ENCODE measurements around the gene SASH3.

The SASH3 gene

DNA sequence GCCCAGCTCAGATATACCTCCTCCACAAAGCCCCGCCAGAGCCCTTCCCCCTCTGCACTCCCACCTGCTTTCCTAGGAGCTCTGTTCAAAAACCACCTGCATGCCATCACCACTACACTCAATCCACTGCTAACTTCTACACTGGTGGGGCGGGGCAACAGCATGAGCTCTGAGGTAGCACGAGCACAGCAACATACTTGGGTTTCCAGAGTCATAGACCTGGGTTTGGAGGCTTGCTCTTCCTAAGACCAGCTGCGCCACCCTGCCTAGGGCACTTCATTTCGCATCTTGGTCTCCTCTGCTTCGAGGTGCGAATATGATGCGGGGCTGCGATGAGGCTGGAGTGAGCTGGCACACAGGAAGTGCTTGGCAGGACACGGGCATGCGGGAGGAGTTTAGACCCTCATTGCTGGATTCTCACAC lies 3.6 kb downstream of the SASH3 start:
- DNase-seq (ENCODE audit: low spot score): no peak
- FAIRE-seq: no peak

DNA sequence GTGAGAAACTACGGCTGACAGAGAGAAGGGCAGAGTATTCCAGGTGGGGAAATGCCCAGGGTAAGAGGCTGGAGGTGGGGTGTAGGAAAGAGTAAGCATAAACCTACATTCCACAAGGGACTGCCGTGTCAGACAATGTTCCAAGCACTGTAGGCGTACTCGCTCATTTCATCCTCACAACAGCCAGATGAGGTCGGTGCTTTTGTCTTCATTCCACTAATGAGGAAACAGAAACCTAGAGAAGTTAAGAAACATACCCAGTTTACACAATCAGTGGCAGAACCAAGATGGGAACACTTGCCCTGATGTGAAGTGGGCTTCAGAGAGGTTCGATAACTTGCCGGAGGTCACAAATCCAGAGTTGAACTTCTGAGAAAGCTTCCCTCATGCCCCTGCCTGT lies 4.6 kb downstream of the SASH3 start:
- FAIRE-seq (no peak), DNase-seq (ENCODE audit: low spot score) (no peak)

- DNase-seq (ENCODE audit: low spot score): no peak
- no peak for FAIRE-seq
These were observed 5.6 kb downstream of the SASH3 start for GRCh38 chrX:129785160-129785947.

DNA sequence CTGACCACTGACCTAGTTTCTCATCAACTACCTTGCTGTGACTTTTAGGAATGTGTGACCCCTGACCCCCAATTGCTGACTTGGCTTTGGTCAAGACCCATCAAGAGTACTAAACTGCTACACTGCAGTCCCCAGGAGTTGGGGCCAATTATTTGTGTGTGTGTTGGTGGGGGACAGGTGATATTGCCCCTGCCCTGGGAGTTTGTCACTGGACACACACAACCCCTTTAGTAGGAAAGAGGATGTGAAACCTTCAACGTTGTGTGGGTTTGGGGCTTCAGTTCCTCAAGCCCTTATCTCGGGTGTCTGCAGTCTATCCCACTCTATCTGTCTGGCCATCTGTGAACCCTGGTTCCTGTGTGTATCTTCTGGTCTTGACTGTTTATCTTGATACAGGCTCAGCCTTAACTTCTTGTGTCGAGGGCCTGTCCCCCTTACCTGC lies 6.5 kb downstream of the SASH3 start:
- FAIRE-seq (no peak), DNase-seq (ENCODE audit: low spot score) (no peak)

- no peak for FAIRE-seq
- DNase-seq (ENCODE audit: low spot score): no peak
These were observed 7.7 kb downstream of the SASH3 start for GRCh38 chrX:129787336-129788055.

GRCh38 chrX:129788527-129788926 lies 8.8 kb downstream of the SASH3 start:
- DNase-seq (ENCODE audit: low spot score) (no peak), FAIRE-seq (no peak)

- no peak for FAIRE-seq
- DNase-seq (ENCODE audit: low spot score): no peak
These were observed 10.4 kb downstream of the SASH3 start for GRCh38 chrX:129790146-129790545.

DNA sequence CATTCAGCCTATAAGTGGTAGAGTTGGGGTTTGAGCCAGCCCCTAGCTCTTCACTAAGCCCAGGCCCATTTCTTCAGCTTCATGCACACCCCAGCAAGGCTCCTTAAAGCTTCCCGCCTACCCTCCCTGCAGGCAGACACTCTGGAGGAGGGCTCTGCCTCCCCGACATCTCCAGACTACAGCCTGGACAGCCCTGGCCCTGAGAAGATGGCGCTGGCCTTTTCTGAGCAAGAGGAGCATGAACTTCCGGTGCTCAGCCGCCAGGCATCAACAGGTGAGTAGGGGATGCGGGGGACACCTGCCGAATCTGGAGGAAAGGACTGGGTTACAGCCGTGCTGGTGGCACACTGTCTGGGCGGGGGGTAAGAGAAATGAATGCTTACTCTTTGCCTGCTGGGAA lies 11.1 kb downstream of the SASH3 start:
- no peak for DNase-seq (ENCODE audit: low spot score)
- no peak for FAIRE-seq

DNA sequence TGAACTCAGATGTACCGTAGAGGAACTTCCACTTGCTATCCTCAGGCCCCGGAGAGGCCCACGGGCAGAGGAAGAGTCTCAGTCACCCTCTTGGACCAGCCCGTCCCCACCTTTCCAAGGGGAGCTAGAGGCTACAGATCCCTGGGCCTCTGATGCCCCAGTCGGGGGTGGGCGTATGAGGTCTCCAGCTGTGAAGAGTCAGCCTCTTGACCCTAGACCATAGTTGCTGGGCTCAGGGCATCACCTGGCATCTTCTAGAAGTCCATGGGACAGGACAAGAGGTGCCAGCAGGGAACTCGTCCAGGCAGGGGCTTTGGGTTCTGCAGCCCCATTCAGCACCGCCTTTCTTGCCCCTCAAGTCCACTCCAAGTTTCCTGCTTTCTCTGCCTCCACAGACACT lies 11.6 kb downstream of the SASH3 start:
- no peak for FAIRE-seq
- no peak for DNase-seq (ENCODE audit: low spot score)

GRCh38 chrX:129791961-129792570 lies 12.3 kb downstream of the SASH3 start:
- FAIRE-seq: no peak
- no peak for DNase-seq (ENCODE audit: low spot score)

DNA sequence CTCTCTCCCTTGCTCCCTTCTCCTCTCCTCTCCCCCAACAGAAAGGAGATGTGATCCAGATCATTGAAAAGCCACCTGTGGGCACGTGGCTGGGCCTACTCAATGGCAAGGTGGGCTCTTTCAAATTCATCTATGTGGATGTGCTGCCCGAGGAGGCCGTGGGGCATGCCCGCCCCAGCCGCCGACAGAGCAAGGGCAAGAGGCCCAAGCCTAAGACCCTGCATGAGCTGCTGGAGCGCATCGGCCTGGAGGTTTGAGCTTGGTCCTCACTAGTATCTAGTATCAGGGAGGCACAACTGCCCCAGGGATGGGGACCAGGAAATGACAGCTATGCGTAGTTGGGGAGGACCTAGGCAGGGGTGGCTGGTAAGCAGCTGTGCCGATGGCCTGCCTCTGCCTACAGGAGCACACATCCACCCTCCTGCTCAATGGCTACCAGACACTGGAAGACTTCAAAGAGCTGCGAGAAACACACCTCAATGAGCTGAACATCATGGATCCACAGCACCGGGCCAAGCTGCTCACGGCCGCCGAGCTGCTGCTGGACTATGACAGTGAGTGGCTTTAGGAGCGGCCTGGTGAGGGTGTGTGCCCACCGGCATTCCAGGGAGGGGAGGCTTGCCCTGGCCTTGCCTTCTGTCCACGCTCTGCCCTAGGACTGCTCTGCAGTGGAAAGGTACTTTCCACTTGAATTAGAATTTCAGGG lies 13.0 kb downstream of the SASH3 start:
- no peak for DNase-seq (ENCODE audit: low spot score)
- no peak for FAIRE-seq

DNA sequence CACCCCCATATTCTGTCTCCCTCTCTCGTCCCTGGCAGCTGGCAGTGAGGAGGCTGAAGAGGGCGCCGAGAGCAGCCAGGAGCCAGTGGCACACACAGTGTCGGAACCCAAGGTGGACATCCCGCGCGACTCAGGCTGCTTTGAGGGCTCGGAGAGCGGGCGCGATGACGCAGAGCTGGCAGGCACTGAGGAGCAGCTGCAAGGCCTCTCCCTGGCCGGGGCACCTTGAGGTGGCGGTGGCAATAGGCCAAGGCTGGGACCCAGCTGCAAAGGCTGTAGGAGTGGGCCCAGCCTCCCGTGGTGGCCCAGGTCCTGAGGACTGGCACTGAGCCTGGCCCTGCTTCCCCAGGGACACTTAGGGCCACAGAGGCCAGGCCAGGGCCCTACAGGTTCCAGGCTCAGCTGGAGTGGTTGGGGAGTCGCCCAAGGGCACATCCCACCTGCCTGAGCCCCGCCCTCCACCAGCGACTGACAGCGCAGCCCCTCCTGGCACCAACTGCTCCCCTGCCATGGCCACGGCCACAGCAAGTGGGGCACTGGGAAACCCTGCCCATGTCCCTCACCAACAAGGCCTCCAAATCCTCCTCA lies 13.9 kb downstream of the SASH3 start:
- FAIRE-seq (no peak), DNase-seq (ENCODE audit: low spot score) (no peak)

DNA sequence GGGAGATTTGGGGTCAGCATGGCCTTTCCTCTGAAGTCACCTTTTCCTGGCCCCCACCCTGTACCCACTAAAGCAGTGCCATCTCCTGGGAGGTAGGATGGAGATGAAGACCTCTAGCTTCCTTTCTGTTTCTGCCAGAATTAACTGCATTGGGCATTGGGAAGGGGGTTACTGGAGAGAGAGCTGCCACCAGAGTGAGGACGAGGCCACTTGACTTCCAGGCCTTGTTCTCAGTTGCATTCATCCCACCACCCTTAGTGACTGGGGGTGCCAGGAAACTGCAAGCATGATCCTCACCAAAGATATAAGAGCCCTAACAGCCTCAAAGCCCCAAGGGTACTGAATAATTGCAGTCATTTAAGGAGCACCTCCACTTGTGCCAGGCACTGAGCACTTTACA lies 15.8 kb downstream of the SASH3 start:
- FAIRE-seq (no peak), DNase-seq (ENCODE audit: low spot score) (no peak)

DNA sequence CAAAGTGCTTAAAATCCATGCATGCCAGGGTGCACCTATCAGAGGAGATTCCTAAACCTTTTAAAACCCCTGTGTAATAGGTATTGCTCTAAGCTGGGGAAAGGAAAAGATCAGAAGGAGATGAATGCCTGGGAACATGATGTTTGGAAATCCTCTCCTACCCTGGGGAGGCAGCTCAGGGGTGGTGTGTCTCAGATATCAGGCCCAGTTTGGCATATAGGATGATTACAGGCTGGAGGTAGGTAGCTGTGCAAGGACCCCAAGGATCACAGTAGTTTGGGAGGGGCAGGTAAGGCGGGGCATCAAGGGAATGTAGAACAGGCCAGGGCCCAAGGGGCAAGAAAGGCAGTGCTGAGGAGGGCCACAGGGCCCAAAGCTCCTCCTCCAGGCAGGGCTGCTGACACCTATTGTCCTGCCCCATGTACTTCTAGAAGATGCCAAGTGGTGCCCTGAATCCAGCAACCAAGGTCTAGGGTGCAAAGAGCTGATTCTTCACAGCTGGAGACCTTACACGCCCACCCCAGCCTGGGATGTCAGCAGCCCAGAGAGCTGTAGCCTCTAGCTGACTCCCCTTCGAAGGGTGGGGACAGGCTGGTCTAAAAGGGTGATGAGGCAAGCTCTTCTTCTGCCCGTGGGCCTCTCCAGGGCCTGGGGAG lies 17.6 kb downstream of the SASH3 start:
- DNase-seq (ENCODE audit: low spot score): no peak
- FAIRE-seq: no peak

- FAIRE-seq (no peak), DNase-seq (ENCODE audit: low spot score) (no peak)
These were observed 18.7 kb downstream of the SASH3 start for GRCh38 chrX:129798456-129798855.

GRCh38 chrX:129798888-129799287 lies 19.1 kb downstream of the SASH3 start:
- no peak for DNase-seq (ENCODE audit: low spot score)
- FAIRE-seq: no peak

DNA sequence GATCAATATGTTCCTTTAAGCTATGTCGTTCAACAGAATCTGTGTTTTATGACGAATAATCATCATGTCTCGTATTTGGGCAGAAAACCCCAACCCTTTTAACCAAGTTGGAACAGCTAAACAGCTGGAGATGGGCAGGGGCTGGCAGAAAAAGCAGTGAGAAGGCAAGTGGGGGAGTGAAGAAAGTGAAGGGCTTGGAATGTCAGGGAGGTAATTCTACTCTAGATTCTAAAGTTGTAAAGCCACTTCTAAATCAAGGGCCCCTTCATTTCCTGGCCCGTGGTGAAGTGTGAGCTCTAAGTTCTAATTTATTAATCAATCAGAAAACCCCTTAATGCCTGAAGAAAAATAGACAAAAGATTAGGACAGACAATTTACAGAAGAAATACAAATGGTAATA lies 20.4 kb downstream of the SASH3 start:
- DNase-seq (ENCODE audit: low spot score) (no peak), FAIRE-seq (no peak)

GRCh38 chrX:129802863-129803262 lies 23.1 kb downstream of the SASH3 start:
- no peak for DNase-seq (ENCODE audit: low spot score)
- no peak for FAIRE-seq

DNA sequence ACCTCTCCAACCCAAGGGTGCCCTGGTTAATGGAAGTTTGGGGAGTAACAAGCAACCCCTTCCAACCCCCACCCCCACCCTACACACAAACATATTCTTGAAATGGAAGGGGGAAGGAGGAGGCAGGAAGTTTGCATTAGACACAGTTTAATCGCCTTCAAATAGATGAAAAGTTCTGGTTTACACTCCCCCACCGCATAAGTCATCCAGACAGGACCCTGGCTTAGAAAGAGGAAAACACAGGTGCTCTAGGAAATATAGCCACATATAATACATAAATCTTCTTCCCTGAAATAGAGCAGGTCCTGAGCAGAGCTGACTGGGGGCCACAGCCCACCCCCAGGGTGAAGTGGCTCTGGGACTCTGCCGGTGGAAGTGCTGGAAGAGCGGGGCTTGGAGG lies 25.1 kb downstream of the SASH3 start:
- no peak for DNase-seq (ENCODE audit: low spot score)
- FAIRE-seq: no peak

DNA sequence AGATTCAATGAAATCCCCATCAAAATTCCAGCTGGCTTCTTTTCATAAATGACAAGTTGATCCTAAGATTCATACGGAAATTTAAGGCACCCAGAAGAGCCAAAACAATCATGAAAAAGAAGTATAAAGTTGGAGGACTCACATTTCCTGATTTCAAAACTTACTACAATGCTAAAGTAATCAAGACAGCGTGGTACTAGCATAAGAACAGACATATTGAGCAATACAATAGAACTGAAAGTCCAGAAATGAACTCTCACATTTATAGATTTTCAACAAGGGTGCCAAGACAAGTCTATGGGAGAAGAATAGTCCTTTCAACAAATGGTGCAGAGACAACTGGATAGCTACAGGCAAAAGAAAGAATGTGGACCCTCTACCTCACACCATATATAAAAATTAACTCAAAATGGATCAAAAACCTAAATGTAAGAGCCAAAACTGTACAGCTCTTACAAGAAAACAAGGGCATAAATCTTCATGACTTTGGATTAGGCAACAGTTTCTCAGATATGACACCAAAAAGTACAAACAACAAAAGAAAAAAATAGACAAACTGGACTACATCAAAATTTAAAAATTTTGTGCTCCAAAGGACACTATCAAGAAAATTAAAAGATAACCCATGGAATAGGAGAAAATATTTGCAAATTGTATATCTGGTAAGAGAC lies 28.5 kb downstream of the SASH3 start:
- FAIRE-seq (no peak), DNase-seq (ENCODE audit: low spot score) (no peak)
